ENCODE results near the gene MARCHF10. TPM values are rescaled to one million over a fixed set of nuclear protein-coding genes. Genes with fewer than 3 reads are reported as not detected.

MARCHF10 gene
- total RNA-seq, 2 experiments from 2014 or later = not detected

DNA sequence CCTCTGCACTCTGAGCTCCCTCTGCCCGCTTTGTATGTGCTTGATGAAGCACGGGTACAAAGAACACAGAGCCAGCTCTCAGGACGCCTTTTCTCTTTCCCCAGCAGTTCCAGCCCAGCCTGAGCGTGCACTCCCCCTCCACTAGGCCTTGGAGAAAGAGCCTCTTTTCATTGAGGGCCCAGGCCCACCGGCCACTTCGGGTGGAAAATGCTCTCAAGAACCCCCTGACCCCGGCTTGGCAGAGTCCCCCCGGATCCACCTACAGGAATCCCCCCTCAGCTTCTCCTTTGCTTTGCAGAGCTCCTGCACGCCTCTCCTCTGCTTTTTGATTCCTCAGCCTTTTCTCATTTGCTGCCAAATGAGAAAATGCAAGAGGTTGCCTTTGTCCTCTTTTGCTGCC is 150.4 kb downstream of the MARCHF10 start:
- peaks cover 9% of the 10 kb centered on the region for H3K4me1 Mint-ChIP-seq (ENCODE audit: low read depth)
- ChIA-PET CTCF (interaction anchor here (0.6 kb wide), 1 partner anchor 75 kb away, joined by 5 read pairs; no protein-coding TSS in a partner anchor), POLR2A (no interaction called here)
- Histone ChIP-seq H3K36me3 (ENCODE audit: insufficient read depth, low read length) (no peaks in the 10 kb centered on the region), H3K4me3 (ENCODE audit: low read length) (no peak overlapping the region), H3K4me1 (ENCODE audit: insufficient read depth, low read length) (peaks cover 14% of the 10 kb centered on the region), H3K9me3 (ENCODE audit: control insufficient read depth in 1 of 2, insufficient read depth in 1 of 2, low read length in 2 of 2) (peaks cover 0 to 10% of the 10 kb centered on the region in 2 experiments), H3K27me3 (ENCODE audit: control insufficient read depth in 1 of 2, insufficient read depth in 2 of 2, low read length in 2 of 2) (no peaks in the 10 kb centered on the region), H3K27ac (ENCODE audit: low read depth in 1 of 2, low read length in 2 of 2) (no peak overlapping the region)
- no peaks in the 10 kb centered on the region for H3K36me3 Mint-ChIP-seq (ENCODE audit: low read depth)
- DNase-seq = no peak
- ATAC-seq (ENCODE audit: poor library complexity) = no peak
- intact Hi-C loops (cut with DNase I, micrococcal nuclease) = no loop called here
- H3K9me3 Mint-ChIP-seq = peaks cover 5% of the 10 kb centered on the region
- no peaks in the 10 kb centered on the region for H3K27me3 Mint-ChIP-seq
- no peak overlapping the region for H3K4me3 Mint-ChIP-seq
- H3K27ac Mint-ChIP-seq = no peak overlapping the region
- TF ChIP-seq CTCF (IDR thresholded peaks at IDR 0.05) = no peak

DNA sequence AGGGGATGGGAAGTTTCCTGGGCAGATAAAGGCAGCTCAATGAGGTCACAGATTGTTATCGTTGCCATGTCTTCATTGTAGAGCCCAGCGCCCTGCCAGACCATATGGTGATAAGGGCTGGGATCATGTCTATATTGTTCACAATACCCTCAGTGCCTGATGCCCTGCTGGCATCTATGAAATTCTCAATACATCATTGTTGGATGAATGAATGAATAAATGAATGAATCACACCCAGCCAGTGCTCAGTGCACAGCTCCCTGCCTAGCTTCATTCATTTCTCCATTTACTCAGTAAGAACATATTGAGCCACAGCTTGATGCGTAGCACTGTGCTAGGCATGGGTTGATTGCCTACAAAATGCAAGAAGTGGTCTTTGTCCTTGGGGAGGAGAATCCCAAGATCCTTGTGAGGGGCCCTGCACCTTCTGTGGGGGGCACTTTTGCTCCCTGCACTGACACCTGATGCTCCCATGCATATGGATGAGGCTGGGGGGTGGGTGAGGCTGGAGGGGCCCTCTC is 150.9 kb downstream of the MARCHF10 start:
- H3K4me1 ChIP-seq (ENCODE audit: insufficient read depth, low read length) = peaks cover 18% of the 10 kb centered on the region
- H3K27ac ChIP-seq (ENCODE audit: low read depth in 1 of 2, low read length in 2 of 2) = no peak overlapping the region
- TF ChIP-seq CTCF (IDR thresholded peaks at IDR 0.05) = no peak
- H3K27me3 ChIP-seq (ENCODE audit: control insufficient read depth in 1 of 2, insufficient read depth in 2 of 2, low read length in 2 of 2) = no peaks in the 10 kb centered on the region
- intact Hi-C loops (cut with DNase I, micrococcal nuclease) = no loop called here
- H3K4me1 Mint-ChIP-seq (ENCODE audit: low read depth) = peaks cover 13% of the 10 kb centered on the region
- H3K36me3 Mint-ChIP-seq (ENCODE audit: low read depth) = no peaks in the 10 kb centered on the region
- no peak overlapping the region for H3K4me3 ChIP-seq (ENCODE audit: low read length)
- DNase-seq (no peak), ATAC-seq (ENCODE audit: poor library complexity) (no peak)
- POLR2A ChIA-PET = no interaction called here
- no peak overlapping the region for H3K27ac Mint-ChIP-seq
- H3K4me3 Mint-ChIP-seq = no peak overlapping the region
- peaks cover 0 to 10% of the 10 kb centered on the region in 2 experiments for H3K9me3 ChIP-seq (ENCODE audit: control insufficient read depth in 1 of 2, insufficient read depth in 1 of 2, low read length in 2 of 2)
- CTCF ChIA-PET = interaction anchor here (0.6 kb wide), 1 partner anchor 76 kb away, joined by 5 read pairs; no protein-coding TSS in a partner anchor
- peaks cover 5% of the 10 kb centered on the region for H3K9me3 Mint-ChIP-seq
- no peaks in the 10 kb centered on the region for H3K27me3 Mint-ChIP-seq
- no peaks in the 10 kb centered on the region for H3K36me3 ChIP-seq (ENCODE audit: insufficient read depth, low read length)

DNA sequence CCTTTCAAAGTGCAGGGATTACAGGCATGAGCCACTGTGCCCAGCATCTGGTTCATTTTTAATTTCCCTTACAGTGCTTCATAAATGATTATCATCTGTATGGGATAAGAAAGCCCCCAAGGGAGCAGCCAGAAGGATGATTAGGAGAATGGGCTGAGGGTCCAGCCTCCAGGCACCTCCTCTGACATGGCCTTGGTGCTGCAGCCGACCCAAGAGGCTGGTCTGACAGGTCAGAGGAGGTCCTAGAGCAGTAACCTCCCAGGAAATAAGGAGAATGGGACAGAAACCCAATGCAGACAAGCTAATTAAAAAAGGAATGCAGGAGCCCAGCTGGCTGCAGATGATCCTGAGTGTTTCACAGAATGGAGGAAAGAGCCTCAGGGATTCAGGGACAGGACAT is 151.7 kb downstream of the MARCHF10 start:
- Mint-ChIP-seq H3K9me3 (peaks cover 4% of the 10 kb centered on the region), H3K36me3 (ENCODE audit: low read depth) (no peaks in the 10 kb centered on the region), H3K4me1 (ENCODE audit: low read depth) (peaks cover 20% of the 10 kb centered on the region), H3K4me3 (no peak overlapping the region), H3K27me3 (no peaks in the 10 kb centered on the region), H3K27ac (no peak overlapping the region)
- H3K36me3 ChIP-seq (ENCODE audit: insufficient read depth, low read length) = no peaks in the 10 kb centered on the region
- intact Hi-C loops (cut with DNase I, micrococcal nuclease) = no loop called here
- no peak overlapping the region for H3K4me3 ChIP-seq (ENCODE audit: low read length)
- H3K27me3 ChIP-seq (ENCODE audit: control insufficient read depth in 1 of 2, insufficient read depth in 2 of 2, low read length in 2 of 2) = no peaks in the 10 kb centered on the region
- POLR2A ChIA-PET = no interaction called here
- CTCF ChIA-PET = no interaction called here
- H3K9me3 ChIP-seq (ENCODE audit: control insufficient read depth in 1 of 2, insufficient read depth in 1 of 2, low read length in 2 of 2) = peaks cover 0 to 10% of the 10 kb centered on the region in 2 experiments
- H3K27ac ChIP-seq (ENCODE audit: low read depth in 1 of 2, low read length in 2 of 2) = no peak overlapping the region
- ATAC-seq (ENCODE audit: poor library complexity) = no peak
- TF ChIP-seq CTCF (IDR thresholded peaks at IDR 0.05) = no peak
- no peak for DNase-seq
- H3K4me1 ChIP-seq (ENCODE audit: insufficient read depth, low read length) = peaks cover 21% of the 10 kb centered on the region
